ENCODE measurements around the gene ANKRD12. TPM values are rescaled to one million over a fixed set of nuclear protein-coding genes. Genes with fewer than 3 reads are reported as not detected.
A peak's percentile ranks its signal among the peaks of the same experiment; 100 is the strongest.

The ANKRD12 gene
- total RNA-seq, 8 experiments from 2014 or later = 18.5 to 48.5 (median 35.9) TPM

DNA sequence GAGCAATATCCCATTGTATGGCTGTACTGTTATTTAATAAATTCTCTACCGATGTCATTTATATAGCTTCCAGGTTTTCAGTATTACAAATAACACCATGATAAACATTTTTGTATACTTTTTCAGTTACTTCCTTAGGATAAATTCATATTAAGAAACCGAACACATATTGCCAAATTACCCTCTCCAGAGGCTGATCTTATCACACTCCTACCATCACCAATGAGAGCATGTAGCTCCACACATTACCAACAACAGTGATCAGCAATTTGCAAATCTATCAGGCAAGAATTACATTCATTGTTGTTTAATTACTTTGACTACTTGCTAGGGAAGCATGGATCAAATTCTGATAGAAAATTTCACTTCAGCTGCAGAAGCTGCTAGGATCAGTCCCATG is 39.9 kb upstream of the ANKRD12 start:
- in situ Hi-C loops (cut with MboI; ENCODE audit: low pct_unique_long_range_greater_than_20kb in 2 of 9, low sequenced_read_pairs in 9 of 9, unreplicated experiment in 9 of 9) = loop anchor here in 2 of 9 experiments (25.0 kb wide), 2 partner anchors 109 to 416 kb away; no protein-coding TSS in a partner anchor
- Histone ChIP-seq H3K27ac (no peak overlapping the region), H3K4me3 (no peak overlapping the region), H3K4me1 (replicated peaks in 1 of 2) (peaks cover 13 to 17% of the 10 kb centered on the region in 2 donors)
- WGBS, 10 experiments = 50 to 100% (median 89%) methylated on average over 1 to 2 of the region's 2 CpGs; no CpG with 5 or more reads in 1 of the 10 experiments
- ATAC-seq (replicated peaks in 6 of 8) = no peak

DNA sequence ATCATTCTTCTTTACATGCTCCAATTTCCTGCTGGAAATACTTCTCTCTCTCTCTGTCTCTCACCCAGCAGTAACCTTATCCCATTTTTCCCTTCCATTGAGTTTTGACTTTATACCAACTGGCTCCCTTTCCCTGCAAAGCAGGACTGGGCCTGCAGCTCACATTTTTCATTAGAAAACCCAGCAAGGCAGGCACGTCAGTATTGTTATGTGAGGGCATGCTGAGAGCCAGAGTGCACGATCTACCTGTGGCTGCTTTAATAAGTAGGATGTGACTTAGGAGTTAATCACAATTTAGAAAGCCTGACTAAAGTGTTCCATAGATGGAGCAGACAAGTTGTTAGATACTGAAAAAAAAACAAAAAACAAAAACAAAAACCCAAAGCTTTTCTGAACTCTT is 39.2 kb upstream of the ANKRD12 start:
- no peak overlapping the region for H3K4me3 ChIP-seq
- WGBS, 10 experiments = 0 to 80% (median 48%) methylated on average over 1 to 2 of the region's 2 CpGs; no CpG with 5 or more reads in 2 of the 10 experiments
- in situ Hi-C loops (cut with MboI; ENCODE audit: low pct_unique_long_range_greater_than_20kb in 2 of 9, low sequenced_read_pairs in 9 of 9, unreplicated experiment in 9 of 9) = loop anchor here in 2 of 9 experiments (25.0 kb wide), 2 partner anchors 110 to 415 kb away; no protein-coding TSS in a partner anchor
- peaks cover 13 to 17% of the 10 kb centered on the region in 2 donors for H3K4me1 ChIP-seq (replicated peaks in 1 of 2)
- ATAC-seq (replicated peaks in 6 of 8) = no peak
- H3K27ac ChIP-seq = no peak overlapping the region

DNA sequence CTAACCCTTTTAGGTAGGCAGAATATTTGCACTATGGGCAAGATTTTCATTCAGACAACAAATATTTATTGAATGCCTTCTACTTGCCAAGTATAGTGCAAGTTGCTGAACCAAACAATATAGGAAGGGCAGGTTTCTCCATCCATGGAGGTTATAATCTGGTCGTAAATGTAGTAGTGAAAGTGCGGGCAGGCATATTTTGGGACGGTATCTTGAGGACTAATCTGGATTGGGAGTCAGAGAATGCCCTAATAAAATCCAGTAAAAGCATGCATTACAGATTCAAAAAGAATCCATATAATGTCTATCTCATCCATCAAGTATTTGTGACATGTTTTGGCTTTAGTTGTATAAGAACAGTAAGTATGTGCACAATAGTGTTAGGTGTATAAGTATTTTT is 35.8 kb upstream of the ANKRD12 start:
- no peak overlapping the region for H3K4me3 ChIP-seq
- in situ Hi-C loops (cut with MboI; ENCODE audit: low pct_unique_long_range_greater_than_20kb in 2 of 9, low sequenced_read_pairs in 9 of 9, unreplicated experiment in 9 of 9) = no loop called here
- WGBS, 10 experiments = 33 to 100% (median 82%) methylated on average over 1 to 3 of the region's 3 CpGs; no CpG with 5 or more reads in 3 of the 10 experiments

DNA sequence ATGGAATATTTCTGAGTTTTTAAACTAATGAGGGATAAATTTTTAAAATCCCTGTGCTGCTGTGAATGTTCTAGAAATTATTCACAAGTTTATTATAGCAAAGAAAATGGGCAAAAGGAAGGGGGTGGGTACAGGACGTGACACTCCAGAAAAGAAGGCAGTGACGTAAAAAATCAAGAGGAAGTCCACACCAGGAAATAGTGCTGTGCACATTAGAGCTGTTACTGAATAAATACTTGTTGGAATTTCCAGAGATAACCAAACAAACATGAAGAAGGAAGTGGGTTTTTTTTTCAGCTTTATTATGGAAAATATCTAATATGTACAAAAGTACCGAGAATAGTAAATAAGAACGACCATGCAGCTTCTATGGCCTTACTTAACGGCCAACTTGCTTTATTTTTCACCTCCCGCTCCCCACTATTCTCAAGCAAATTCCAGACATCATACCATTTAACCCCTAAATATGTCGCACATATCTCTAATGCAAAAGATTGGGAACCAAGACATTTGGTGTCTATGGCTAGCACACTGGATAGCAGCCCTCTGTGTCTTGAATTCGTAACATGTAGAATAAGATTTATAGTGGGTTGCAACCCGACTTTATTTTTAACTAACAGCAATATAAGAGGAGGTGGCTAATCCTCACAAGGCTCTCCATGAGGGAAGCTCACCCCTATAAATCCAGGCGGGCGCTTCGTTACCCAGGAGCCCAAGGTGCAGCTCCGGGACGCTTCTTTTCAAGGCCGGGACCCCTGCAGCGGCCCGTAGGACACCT is 34.7 kb upstream of the ANKRD12 start:
- ATAC-seq (replicated peaks in 6 of 8) = peak in 3 of 8 experiments; percentile 5 to 26 (median 25)
- in situ Hi-C loops (cut with MboI; ENCODE audit: low pct_unique_long_range_greater_than_20kb in 2 of 9, low sequenced_read_pairs in 9 of 9, unreplicated experiment in 9 of 9) = no loop called here
- WGBS, 10 experiments = 0 to 18% (median 9%) methylated on average over 2 to 12 of the region's 17 CpGs
- H3K4me1 ChIP-seq (replicated peaks in 1 of 2) = peaks cover 13 to 30% of the 10 kb centered on the region in 2 donors
- H3K27ac ChIP-seq = peak overlapping the region; percentile 9 to 44
- peak overlapping the region; percentile 59 to 90 (median 87) for H3K4me3 ChIP-seq

More for the DNA sequence above, 35.8 kb upstream of the ANKRD12 start:
- H3K4me1 ChIP-seq (replicated peaks in 1 of 2) = peaks cover 11 to 22% of the 10 kb centered on the region in 2 donors
- no peak for ATAC-seq (replicated peaks in 6 of 8)
- H3K27ac ChIP-seq = no peak overlapping the region

DNA sequence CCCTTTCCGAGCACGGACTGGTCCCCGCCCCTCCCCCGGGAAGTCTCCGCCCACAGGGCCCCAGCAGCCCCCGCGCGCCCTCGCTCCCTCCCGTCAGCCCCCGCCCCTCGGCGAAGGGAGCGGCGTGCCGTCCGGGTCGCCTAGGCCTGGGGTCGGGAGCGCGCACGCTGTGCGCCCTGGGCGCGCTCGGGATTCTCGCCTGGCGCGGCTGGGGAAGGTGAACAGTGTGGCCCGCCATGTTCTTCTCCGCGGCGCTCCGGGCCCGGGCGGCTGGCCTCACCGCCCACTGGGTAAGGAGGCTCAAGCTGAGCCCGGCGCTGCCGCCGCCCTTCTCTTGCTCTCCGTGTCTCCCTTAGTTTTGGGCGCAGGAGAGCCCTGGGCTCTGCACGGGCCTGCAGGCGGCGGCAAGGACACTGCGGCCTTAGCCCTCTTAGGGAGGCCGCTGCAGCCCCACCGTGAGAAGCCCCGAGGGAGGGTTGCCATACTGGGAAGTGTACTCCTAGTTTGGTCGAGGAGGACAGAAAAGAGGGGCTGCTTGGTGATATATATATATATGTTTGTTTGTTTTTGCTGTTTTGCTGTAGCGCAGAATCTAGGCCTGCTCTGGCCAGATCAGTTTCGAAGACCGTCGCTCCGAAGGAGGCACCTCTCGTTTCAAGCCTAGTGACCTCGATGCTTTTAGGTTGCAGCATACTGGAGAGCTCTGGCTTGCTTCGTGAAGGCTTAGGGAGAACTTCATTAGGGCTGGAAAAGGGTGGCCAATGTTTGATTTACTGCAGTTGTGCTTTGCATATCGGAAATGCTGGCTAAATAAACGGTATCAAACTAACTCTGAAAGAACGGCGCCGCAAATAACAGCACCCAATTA is 33.8 kb upstream of the ANKRD12 start, which contains the start of gene NDUFV2:
NDUFV2 (plus strand) TSS at position 192 of the 868 bp plus-strand sequence; CDS start at position 237, 45 bp downstream.
- Histone ChIP-seq H3K4me3 (peak within 1 kb of the TSS; percentile 59 to 90 (median 87)), H3K4me1 (replicated peaks in 1 of 2) (peaks cover 13 to 36% of the 10 kb centered on the region in 2 donors), H3K27ac (peak within 1 kb of the TSS; percentile 95 to 96)
- ATAC-seq (replicated peaks in 6 of 8) = peak; percentile 93 to 97 (median 96)
- 0% methylated on average over 1 to 11 of the region's 64 CpGs; no CpG with 5 or more reads in 1 of the 10 experiments for WGBS, 10 experiments
- in situ Hi-C loops (cut with MboI; ENCODE audit: low pct_unique_long_range_greater_than_20kb in 2 of 9, low sequenced_read_pairs in 9 of 9, unreplicated experiment in 9 of 9) = no loop called here

DNA sequence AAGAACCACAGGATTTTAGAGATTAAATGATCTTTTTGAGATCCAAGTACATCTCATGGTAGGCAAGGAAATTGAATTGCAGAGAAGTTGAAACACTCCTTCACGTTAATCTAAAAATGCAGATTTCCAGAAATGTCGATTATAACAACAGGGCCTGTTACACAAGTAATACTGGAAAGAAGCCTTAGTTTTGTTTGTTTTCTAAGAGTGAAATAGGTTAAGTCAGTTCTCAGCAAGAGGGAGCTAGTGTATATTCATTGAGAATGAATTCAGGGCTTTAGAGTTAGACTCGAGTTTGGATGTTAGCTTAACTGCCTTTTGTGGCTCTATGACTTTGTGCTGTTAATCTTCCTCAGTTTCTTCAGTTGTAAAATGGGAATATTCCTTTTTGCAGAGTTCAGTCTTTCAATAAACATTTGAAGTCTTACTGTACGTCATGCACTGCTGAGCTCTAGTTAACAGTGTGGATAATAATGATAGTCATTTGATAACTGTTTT is 33.2 kb upstream of the ANKRD12 start:
- in situ Hi-C loops (cut with MboI; ENCODE audit: low pct_unique_long_range_greater_than_20kb in 2 of 9, low sequenced_read_pairs in 9 of 9, unreplicated experiment in 9 of 9) = no loop called here
- Histone ChIP-seq H3K4me1 (replicated peaks in 1 of 2) (peaks cover 13 to 39% of the 10 kb centered on the region in 2 donors), H3K4me3 (peak overlapping the region; percentile 59 to 90 (median 87)), H3K27ac (peak overlapping the region; percentile 95 to 96)
- 0 to 20% (median 1%) methylated on average over 1 to 4 of the region's 4 CpGs for WGBS, 10 experiments
- ATAC-seq (replicated peaks in 6 of 8) = no peak

DNA sequence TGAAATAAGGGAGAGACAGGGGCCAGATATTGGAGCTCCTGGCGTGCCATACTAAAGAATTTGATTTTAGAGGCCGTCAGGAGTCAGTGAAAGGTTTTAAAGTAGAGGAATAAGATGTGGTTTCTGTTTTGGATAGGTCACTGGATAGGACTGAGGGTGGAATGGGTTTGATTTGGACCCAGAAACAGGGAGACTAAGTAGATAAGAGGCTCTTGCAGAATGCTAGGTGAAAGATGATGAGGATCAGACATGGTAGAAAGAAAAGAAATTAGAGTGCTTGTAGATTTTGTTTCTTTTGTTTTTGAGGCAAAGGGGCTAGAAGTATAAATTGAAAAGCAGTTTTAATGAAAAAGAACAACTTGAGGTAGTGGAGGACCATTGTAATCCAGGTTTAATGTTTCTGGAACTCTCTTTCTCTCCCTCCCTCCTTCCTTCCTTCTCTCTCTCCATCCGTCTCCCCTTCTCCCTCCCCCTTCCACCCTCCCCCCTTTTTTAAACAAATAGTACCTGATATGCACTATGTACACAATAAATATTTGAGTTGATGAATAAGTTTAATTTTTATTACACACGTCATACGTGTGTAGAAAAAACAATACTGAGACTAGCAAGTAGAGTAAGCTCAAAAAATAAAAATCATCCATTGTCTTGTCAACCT is 32.2 kb upstream of the ANKRD12 start:
- no peak for ATAC-seq (replicated peaks in 6 of 8)
- in situ Hi-C loops (cut with MboI; ENCODE audit: low pct_unique_long_range_greater_than_20kb in 2 of 9, low sequenced_read_pairs in 9 of 9, unreplicated experiment in 9 of 9) = no loop called here
- Histone ChIP-seq H3K27ac (no peak overlapping the region), H3K4me3 (peak overlapping the region; percentile 59 to 90 (median 87)), H3K4me1 (replicated peaks in 1 of 2) (peaks cover 13 to 45% of the 10 kb centered on the region in 2 donors)
- 0 to 80% (median 13%) methylated on average over 1 to 4 of the region's 5 CpGs; no CpG with 5 or more reads in 2 of the 10 experiments for WGBS, 10 experiments

DNA sequence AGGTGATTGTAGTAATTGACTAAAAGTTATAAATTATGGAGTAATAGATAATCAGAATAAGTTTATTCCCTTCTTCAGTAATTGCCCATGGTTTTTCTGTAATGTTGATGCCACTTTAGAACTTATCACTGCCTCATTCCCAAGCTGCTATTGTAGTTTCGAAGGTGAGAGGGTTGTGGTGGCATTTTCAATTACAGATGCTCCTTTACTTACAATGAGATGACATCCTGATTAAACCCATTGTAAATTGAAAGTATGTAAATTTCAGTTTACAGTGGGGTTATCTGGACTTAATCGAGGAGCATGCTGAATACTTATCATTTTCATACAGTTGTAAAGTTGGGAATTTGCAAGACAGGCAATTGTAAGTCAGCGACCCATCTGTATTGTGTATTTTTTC is 31.2 kb upstream of the ANKRD12 start:
- in situ Hi-C loops (cut with MboI; ENCODE audit: low pct_unique_long_range_greater_than_20kb in 2 of 9, low sequenced_read_pairs in 9 of 9, unreplicated experiment in 9 of 9) = no loop called here
- WGBS, 10 experiments = 18 to 72% (median 37%) methylated on average over 2 to 3 of the region's 3 CpGs
- no peak overlapping the region for H3K27ac ChIP-seq
- ATAC-seq (replicated peaks in 6 of 8) = no peak
- peaks cover 13 to 45% of the 10 kb centered on the region in 2 donors for H3K4me1 ChIP-seq (replicated peaks in 1 of 2)
- H3K4me3 ChIP-seq = peak overlapping the region in 2 of 5 donors; percentile 59 to 90

DNA sequence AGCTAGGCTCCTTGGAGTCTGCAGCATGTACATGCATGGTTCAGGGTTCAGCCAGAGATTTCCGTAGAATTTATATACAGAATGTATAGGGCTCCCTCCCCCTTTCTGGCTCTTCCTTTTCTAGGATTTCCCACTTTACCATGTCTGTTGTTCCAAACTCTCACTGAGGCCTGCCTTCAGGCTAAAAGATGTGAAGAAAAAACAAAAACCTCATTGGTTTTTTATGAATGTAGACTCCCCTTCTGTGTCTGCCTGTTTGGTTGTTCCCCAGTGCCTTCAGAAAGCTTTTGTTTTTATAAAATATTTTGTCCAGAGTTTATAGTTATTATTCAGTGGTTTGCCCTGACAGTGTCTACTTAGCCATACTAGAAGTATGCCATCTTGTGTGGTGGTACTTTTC is 30.5 kb upstream of the ANKRD12 start:
- ATAC-seq (replicated peaks in 6 of 8) = no peak
- Histone ChIP-seq H3K27ac (no peak overlapping the region), H3K4me3 (no peak overlapping the region), H3K4me1 (replicated peaks in 1 of 2) (peaks cover 13 to 45% of the 10 kb centered on the region in 2 donors)
- in situ Hi-C loops (cut with MboI; ENCODE audit: low pct_unique_long_range_greater_than_20kb in 2 of 9, low sequenced_read_pairs in 9 of 9, unreplicated experiment in 9 of 9) = no loop called here
- 40 to 100% (median 83%) methylated on average over 1 of the region's 1 CpG; no CpG with 5 or more reads in 3 of the 10 experiments for whole genome bisulfite sequencing, 10 experiments

DNA sequence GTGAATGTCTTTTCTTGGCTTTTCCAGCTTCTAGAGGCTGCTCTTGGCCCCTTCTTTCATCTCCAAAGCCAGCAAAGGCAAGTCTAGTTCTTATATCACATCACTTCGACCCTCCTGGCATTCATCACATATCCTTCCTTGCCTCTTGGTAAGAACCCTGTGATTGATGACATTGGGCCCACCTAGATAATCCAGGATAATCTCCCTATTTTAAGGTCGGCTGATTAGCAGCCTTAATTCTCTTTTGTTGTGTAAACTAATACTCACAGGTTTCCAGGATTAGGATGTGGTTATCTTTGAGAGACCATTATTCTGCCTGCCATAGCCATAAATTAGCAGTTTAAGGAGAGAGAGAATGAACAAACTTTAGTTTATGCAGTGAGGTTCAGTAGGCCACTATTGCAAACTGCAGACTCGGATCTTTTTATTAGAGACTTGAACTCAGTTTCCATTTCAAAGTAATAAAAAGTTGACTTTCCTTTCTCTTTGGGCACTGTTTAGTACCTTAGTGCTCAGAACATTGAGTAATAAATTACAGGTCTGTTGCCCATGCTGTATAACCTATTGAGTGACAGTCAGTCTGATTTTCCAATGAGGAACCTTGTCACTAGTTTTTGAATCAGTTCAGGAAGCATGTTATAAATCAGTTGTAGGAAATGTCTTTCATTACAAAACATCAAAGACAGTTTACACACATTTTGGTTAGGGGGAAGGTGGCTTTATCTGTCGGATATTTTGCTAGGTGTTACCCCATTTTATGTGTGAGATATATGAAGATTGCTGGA is 29.6 kb upstream of the ANKRD12 start:
- H3K4me3 ChIP-seq = no peak overlapping the region
- no peak overlapping the region for H3K27ac ChIP-seq
- WGBS, 10 experiments = 36 to 88% (median 67%) methylated on average over 1 to 4 of the region's 4 CpGs; no CpG with 5 or more reads in 1 of the 10 experiments

DNA sequence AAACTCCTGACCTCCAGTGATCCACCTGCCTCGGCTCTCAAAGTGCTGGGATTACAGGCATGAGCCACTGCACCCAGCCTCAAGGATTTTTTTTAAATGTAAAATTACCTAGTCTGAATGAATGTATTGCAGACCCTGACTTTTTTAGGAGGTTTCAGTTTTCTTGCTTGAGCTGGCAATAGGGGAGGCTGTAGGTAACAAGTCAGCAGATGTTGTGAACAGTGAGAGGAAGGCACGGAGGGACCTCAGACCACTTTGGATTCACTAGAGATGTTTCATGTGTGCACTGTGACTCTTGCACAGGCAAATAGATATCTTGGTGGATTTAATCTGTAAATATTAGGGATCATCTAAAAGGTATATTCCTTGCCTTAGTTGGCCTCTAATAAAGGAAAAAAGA is 27.7 kb upstream of the ANKRD12 start:
- H3K4me1 ChIP-seq (replicated peaks in 1 of 2) = peaks cover 13 to 42% of the 10 kb centered on the region in 2 donors
- in situ Hi-C loops (cut with MboI; ENCODE audit: low pct_unique_long_range_greater_than_20kb in 2 of 9, low sequenced_read_pairs in 9 of 9, unreplicated experiment in 9 of 9) = no loop called here
- H3K27ac ChIP-seq = no peak overlapping the region
- WGBS, 10 experiments = 46 to 100% (median 60%) methylated on average over 1 to 2 of the region's 2 CpGs; no CpG with 5 or more reads in 3 of the 10 experiments
- no peak overlapping the region for H3K4me3 ChIP-seq
- no peak for ATAC-seq (replicated peaks in 6 of 8)

More for the DNA sequence above, 29.6 kb upstream of the ANKRD12 start:
- no peak for ATAC-seq (replicated peaks in 6 of 8)
- in situ Hi-C loops (cut with MboI; ENCODE audit: low pct_unique_long_range_greater_than_20kb in 2 of 9, low sequenced_read_pairs in 9 of 9, unreplicated experiment in 9 of 9) = no loop called here
- H3K4me1 ChIP-seq (replicated peaks in 1 of 2) = peaks cover 13 to 42% of the 10 kb centered on the region in 2 donors

Measured in motor neuron (in vitro differentiated cells).